GM19099 (cell line): ENCODE measurements around the gene SZT2.

Experiments
- POLR2A ChIP-seq: IDR thresholded peaks from 3 replicates; pipeline ENCODE4 v1.6.1; 2011; ENCODE audit warnings: low read depth; ENCODE audit not compliant: insufficient read length; ENCODE audit errors: extremely low read depth

The SZT2 gene

DNA sequence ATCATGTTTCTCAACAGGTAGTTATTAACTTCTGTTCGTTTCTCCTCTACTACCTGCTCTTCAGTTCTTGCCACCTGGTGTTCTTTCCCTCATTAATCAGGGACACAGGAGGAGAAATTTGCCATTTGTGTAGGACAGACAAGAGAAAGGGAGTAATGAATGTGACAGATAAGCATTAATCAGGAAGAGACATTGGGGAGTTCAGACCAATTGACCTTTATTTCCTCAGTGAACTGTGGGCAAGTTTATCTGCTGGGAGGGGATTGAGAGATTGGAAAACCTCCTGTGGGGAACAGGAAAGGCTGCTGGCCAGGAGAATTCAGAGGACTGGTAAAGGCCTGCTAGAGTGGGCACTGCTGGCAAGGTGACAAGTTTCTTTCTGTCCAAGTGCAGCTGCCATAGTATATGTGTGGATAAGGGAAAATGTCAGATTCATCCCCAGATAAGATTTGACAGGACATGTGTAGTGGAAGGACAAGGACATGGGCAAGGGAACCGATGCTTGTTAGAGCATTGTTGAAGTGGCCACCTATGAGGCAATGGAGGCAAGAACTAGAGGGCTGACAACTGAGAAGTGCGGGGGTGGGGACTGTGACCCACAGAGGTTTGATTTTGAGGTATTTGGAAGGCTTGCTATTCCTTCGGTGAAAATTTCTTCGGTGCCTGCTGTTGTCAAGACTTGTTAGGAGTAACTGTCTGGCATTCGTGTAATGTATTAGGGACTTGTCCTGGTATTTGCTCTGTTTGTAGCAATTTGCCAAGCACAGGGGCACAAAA lies 12.6 kb downstream of the SZT2 start:
- TF ChIP-seq POLR2A = no peak

DNA sequence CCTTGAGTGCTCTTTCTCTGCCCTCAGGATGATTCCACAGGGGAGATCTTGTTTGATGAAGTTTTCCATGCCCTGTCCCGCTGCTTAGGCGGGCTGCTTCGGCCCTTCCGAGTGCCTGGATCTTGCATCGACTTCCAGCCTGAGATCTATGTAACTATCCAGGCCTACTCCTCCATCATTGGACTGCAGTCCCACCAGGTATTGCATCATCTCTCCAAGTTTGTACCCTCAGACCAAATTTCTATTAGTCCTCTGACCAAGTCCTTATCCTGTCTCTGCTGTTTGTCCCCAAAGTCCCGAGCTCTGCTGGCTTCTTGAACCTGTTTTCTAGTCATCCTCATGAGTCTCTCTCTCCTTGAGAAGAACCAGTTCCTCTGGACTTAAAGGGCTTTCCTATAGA lies 14.7 kb downstream of the SZT2 start:
- TF ChIP-seq POLR2A = no peak

DNA sequence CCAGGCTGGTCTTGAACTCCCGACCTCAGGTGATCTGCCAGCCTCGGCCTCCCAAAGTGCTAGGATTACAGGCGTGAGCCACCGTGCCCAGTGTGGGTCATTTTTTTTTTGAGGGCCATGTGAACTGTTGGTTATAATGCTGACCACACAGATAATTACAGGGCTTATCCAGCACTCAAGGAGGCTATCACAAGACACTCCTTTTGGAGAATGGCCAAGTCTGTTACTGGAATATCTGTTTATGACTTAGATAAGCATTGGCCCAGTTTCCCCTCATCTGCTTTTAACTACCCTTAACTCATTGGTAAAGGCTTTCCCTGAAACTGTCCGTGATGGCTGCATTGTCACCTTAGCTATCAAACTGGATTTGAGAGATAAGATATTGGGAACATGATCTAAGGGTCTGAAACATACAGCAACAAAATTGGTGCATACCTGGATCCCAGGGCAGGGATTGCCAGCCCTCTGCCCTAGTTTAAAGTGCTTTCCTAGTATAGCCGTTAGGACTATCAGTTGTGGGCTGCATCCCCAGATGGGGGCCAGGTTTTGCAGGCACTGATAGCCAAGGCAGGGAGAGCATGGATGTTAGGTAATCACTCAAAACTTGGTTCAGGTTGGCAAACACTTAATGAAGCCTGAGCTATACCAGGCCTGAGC lies 15.6 kb downstream of the SZT2 start:
- no peak for TF ChIP-seq POLR2A

DNA sequence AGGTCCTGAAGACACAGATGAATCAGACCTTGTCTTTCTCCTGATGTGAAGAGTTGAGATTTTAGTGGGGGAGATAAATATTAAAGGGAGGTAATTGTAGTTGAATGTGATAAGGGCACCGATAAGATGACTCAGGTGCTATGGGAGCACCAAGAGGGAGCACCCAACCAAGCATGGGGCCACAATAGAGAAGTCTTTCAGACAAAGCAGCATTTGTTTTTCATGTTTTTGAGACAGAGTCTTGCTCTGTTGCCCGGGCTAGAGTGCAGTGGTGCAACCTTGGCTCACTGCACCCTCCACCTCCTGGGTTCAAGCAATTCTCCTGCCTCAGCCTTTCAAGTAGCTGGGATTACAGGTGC lies 16.2 kb downstream of the SZT2 start:
- TF ChIP-seq POLR2A = no peak

DNA sequence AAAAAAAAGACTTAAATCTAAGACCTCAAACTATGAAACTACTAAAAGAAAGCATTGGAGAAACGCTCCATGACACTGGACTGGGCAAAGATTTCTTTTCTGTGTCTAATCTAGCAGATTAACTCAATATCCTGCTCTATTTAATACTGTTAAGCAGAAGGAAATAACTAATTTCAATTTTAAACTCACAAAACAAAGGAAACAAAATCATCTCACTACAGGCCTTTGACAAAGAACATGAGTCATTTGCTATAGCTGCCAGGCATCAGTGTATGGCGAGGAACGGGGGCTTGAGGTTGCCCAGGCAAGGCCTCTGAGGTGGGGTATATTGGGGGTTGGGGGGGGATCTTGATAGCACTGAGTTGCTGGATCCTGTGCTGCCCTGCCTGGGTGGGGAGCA lies 20.9 kb downstream of the SZT2 start:
- no peak for TF ChIP-seq POLR2A

DNA sequence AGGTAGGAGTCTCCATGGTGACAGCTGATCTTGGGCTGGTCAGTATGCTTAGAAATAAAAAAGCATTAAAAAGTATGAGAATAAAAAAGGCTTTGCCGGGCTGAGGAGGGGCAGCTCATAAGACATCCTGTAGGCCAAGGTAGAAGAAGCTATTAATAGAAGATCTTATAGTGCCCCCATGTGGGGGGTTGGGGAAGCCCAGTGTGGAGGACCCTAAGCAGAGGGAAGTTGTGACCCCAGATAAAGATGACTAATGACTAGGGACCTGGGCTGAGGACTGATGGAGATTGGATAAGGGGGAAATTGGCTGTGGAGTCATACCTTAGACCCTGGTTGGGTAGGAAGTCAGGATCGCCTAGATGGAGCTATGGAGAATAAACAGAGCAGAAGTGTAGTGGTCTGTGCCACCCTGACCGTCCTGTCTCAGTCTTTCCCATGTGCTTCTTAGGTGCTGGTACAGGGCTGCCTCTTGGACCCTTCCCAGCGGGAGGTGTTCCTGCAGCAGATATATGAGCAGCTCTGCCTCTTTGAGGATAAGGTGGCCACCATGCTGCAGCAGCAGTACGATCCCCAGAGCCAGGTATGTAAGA lies 25.0 kb downstream of the SZT2 start:
- TF ChIP-seq POLR2A = no peak

DNA sequence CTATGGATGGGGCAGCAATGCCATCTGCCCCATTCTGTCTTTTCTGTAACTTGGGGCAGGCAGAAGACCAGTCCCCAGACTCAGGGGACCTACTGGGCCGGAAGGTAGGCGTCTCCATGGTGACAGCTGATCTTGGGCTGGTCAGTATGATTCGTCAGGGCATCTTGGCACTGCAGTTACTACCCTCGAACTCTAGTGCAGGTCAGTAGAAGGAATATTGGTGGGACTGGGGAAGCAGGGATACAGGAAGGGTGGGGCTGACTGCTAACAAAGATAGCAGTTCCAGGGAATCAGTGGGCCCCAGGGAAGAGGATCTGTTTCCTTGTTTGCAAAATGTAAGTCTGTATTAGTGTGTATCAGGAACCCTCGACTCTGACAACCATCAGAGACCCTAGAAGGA lies 26.2 kb downstream of the SZT2 start:
- TF ChIP-seq POLR2A = no peak

DNA sequence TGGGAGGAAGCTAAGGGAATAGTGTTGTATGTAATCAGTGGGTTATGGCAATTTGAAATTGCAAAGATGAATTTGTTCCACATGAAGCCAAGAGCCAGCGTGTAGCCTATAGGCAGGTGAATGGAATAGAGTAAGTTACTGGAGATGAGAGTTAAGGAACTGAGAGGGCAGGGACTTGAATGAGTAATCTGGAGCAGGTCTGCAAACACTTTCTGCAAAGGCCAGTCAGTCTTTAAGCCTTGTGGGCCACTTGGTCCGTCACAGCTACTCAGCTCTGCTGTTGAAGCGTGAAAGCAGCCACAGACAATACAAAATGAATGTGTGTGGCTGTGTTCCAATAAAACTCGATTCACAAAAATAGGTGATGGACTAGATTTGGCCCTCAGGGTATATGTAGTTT lies 29.2 kb downstream of the SZT2 start:
- no peak for TF ChIP-seq POLR2A

DNA sequence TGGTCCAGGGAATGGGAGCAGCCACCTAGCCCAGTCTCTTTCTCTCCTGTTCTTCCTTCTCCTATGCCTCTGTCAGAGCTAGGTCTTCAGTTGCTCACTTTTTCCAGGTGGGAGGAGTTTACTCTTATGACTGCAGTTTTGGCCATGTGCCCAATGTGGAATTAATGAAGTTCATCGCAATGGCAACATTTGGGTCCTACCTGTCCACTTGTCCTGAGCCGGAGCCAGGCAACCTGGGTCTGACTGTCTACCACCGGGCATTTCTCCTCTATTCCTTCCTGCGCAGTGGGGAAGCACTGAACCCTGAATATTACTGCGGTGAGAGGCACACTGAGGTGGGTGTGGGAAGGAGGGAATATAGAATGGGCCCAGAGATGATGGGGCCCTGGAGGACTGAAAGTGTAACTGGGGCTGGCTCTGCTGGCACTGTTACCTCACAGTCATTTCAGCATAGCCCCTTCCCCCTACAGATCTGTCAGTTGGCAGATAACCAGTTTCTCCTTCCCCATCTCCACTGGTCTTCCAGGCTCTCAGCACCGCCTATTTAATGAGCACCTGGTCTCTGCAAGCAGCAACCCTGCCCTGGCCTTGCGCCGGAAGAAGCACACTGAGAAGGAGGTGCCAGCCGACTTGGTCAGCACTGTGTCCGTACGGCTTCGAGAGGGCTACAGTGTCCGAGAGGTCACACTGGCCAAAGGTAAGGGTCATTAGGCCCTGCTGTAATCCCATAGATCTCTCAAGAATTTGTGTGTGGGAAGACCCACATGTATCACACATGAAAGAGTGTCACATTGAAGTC lies 30.1 kb downstream of the SZT2 start:
- TF ChIP-seq POLR2A = no peak

DNA sequence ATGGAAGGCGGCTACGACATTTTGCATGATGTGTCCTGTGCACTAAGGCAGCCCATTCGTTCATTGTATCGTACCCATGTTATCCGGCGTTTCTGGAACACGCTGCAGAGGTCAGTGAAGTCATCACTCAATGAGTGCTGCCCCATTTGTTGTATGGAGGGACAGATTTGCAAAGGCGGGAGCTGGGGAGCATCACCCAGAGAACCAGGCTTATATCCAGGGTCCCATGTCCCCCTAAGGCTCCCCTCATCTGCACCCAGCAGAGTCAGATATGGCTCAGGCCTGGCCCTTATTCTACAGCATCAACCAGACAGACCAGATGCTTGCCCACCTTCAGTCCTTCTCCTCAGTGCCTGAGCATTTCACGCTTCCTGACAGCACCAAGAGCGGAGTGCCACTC lies 31.2 kb downstream of the SZT2 start:
- TF ChIP-seq POLR2A = no peak

DNA sequence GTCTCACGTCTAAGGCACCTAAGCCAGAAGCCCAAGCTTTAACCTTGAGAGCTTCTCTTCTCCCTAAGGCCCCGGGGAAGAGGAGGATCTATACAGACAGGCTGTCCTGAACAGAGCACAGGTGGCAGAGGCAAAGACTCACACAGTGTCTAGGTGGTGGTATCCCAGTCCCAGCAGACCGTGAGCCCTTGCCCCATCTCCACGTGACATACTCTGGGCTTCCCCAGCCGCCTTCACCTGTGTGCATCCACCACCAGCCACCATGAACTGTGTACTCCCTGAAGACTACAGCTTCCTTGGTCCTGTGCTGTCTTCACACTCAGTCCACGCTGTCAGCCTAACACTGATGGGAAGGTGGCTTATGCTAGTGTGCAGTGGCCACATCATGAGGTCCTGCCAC lies 31.7 kb downstream of the SZT2 start:
- TF ChIP-seq POLR2A = no peak

DNA sequence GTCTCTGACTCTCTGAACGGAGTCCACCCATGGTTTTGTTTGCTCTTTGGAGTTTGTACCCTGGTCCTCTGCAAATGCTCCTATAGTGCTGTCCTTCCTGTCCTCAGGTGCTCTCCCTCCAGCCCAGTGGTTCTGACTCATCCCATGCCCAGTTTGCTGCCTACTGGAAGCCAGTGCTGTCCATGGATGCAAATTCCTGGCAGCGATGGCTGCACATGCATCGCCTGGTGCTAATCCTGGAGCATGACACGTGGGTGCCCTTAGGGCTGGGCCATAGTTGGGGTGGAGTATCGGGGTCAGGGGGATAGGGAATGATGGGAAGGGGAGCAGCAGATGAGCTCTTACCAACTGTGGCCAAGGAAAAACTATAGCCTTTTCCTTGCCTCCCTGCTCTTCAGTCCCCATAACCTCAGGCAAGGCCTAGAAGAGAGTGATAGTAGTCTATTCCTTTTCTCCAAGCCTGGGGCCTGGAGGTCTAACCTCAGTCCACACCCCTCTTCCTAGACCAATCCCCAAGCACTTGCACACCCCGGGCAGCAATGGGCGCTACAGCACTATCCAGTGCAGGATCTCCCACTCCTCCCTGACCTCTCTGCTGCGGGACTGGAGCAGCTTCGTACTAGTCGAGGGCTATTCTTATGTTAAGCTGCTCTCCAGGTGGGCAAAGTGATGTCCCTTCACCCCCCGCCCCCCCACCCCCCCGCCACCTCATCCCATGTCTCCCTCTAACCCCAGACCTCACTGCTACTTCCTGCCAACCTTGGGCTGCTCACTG lies 32.5 kb downstream of the SZT2 start:
- TF ChIP-seq POLR2A = no peak

DNA sequence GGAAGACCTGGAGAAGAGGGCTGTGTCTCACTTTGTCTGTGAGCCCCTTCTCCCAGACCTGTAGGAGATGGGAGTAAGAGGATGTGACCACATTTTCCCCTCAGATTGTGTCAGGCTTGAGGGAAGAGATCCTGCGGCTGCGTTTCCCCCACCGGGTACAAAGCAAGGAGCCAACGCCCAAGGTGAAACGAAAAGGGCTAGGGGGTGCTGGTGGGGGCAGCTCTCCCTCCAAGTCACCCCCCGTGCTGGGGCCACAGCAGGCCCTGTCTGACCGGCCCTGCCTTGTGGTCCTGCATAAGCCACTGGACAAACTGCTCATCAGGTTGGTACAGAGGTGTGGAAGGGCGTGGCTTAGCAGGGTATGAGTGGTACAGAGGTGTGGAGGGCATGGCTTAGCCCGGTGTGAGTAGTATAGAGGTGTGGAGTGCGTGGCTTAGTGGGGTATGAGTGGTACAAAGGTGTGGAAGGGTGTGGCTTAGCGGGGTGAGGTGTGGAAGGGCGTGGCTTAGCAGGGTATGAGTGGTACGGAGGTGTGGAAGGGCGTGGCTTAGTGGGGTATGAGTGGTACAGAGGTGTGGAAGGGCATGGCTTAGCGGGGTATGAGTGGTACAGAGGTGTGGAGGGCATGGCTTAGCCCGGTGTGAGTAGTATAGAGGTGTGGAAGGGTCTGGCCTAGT lies 33.4 kb downstream of the SZT2 start:
- TF ChIP-seq POLR2A = no peak
